ENCODE results near the gene CISH.

Gene CISH

GRCh38 chr3:50604110-50604621 is 7.4 kb downstream of the CISH start:
- no peak overlapping the region for H3K9ac ChIP-seq (ENCODE audit: low read length)
- no peak overlapping the region for H2BK120ac ChIP-seq (ENCODE audit: insufficient read depth, low read length, poor library complexity)
- no peak overlapping the region for H3K27ac ChIP-seq (ENCODE audit: low read depth, low read length)
- H2BK12ac ChIP-seq (ENCODE audit: low read length) = no peak overlapping the region
- peaks cover 2% of the 10 kb centered on the region for H3K79me2 ChIP-seq (ENCODE audit: control insufficient read depth, insufficient read depth, low read length, poor library complexity)
- H3K23ac ChIP-seq (ENCODE audit: low read length) = no peak overlapping the region
- no peak overlapping the region for H2BK5ac ChIP-seq (ENCODE audit: low read depth, low read length, poor library complexity)
- no peak overlapping the region for H4K91ac ChIP-seq (ENCODE audit: low read depth, low read length)
- no peak overlapping the region for H3K4ac ChIP-seq (ENCODE audit: low read depth, low read length)
- H3K79me1 ChIP-seq (ENCODE audit: low read length) = peaks cover 12% of the 10 kb centered on the region
- H2AK5ac ChIP-seq (ENCODE audit: low read length) = no peak overlapping the region
- H2AFZ ChIP-seq (ENCODE audit: insufficient read depth, low read length, poor library complexity) = no peak overlapping the region
- H3K18ac ChIP-seq (ENCODE audit: low read length) = no peak overlapping the region
- H3K9me3 ChIP-seq (ENCODE audit: insufficient read depth, low read depth, low read length) = no peaks in the 10 kb centered on the region
- H3K4me2 ChIP-seq (ENCODE audit: low read length) = no peak overlapping the region
- no peak for DNase-seq
- H3K4me1 ChIP-seq (ENCODE audit: control insufficient read depth in 1 of 2, insufficient read depth in 2 of 2, low read length in 2 of 2) = peaks cover 24 to 28% of the 10 kb centered on the region in 2 experiments
- H4K8ac ChIP-seq (ENCODE audit: low read depth, low read length) = no peak overlapping the region
- peaks cover 14% of the 10 kb centered on the region in 2 experiments for H3K36me3 ChIP-seq (ENCODE audit: control insufficient read depth in 1 of 2, insufficient read depth in 2 of 2, low read length in 2 of 2)
- H3K27me3 ChIP-seq (ENCODE audit: insufficient read depth, low read length) = no peaks in the 10 kb centered on the region
- H4K12ac ChIP-seq (ENCODE audit: low read depth, low read length) = no peak overlapping the region
- no CpG with 5 or more reads among the region's 5 CpGs for WGBS (ENCODE audit: extremely low coverage, insufficient coverage, insufficient read length)
- no peak overlapping the region for H3K4me3 ChIP-seq (ENCODE audit: low read depth, low read length)
- no peak overlapping the region for H3K14ac ChIP-seq (ENCODE audit: low read length)

GRCh38 chr3:50603261-50604109 is 8.1 kb downstream of the CISH start:
- Histone ChIP-seq H2BK12ac (ENCODE audit: low read length) (no peak overlapping the region), H4K12ac (ENCODE audit: low read depth, low read length) (no peak overlapping the region), H3K4me1 (ENCODE audit: control insufficient read depth in 1 of 2, insufficient read depth in 2 of 2, low read length in 2 of 2) (peaks cover 24 to 29% of the 10 kb centered on the region in 2 experiments), H3K4me2 (ENCODE audit: low read length) (no peak overlapping the region), H3K18ac (ENCODE audit: low read length) (no peak overlapping the region), H3K27me3 (ENCODE audit: insufficient read depth, low read length) (no peaks in the 10 kb centered on the region), H3K79me1 (ENCODE audit: low read length) (peaks cover 12% of the 10 kb centered on the region), H2BK5ac (ENCODE audit: low read depth, low read length, poor library complexity) (no peak overlapping the region), H3K4ac (ENCODE audit: low read depth, low read length) (no peak overlapping the region), H3K4me3 (ENCODE audit: low read depth, low read length) (no peak overlapping the region), H3K23ac (ENCODE audit: low read length) (no peak overlapping the region), H3K9ac (ENCODE audit: low read length) (no peak overlapping the region), H4K8ac (ENCODE audit: low read depth, low read length) (no peak overlapping the region), H3K36me3 (ENCODE audit: control insufficient read depth in 1 of 2, insufficient read depth in 2 of 2, low read length in 2 of 2) (peaks cover 14% of the 10 kb centered on the region in 2 experiments), H4K91ac (ENCODE audit: low read depth, low read length) (peak overlapping the region; percentile 6), H3K9me3 (ENCODE audit: insufficient read depth, low read depth, low read length) (no peaks in the 10 kb centered on the region), H2BK120ac (ENCODE audit: insufficient read depth, low read length, poor library complexity) (no peak overlapping the region), H2AFZ (ENCODE audit: insufficient read depth, low read length, poor library complexity) (no peak overlapping the region), H2AK5ac (ENCODE audit: low read length) (no peak overlapping the region), H3K79me2 (ENCODE audit: control insufficient read depth, insufficient read depth, low read length, poor library complexity) (peaks cover 2% of the 10 kb centered on the region), H3K27ac (ENCODE audit: low read depth, low read length) (no peak overlapping the region), H3K14ac (ENCODE audit: low read length) (no peak overlapping the region)
- no peak for DNase-seq
- no CpG with 5 or more reads among the region's 4 CpGs for WGBS (ENCODE audit: extremely low coverage, insufficient coverage, insufficient read length)

- H3K18ac ChIP-seq (ENCODE audit: low read length) = peak overlapping the region; percentile 28
- H2AK5ac ChIP-seq (ENCODE audit: low read length) = peak overlapping the region; percentile 65
- H3K4me2 ChIP-seq (ENCODE audit: low read length) = no peak overlapping the region
- no peaks in the 10 kb centered on the region for H3K9me3 ChIP-seq (ENCODE audit: insufficient read depth, low read depth, low read length)
- H3K14ac ChIP-seq (ENCODE audit: low read length) = no peak overlapping the region
- peaks cover 9 to 13% of the 10 kb centered on the region in 2 experiments for H3K36me3 ChIP-seq (ENCODE audit: control insufficient read depth in 1 of 2, insufficient read depth in 2 of 2, low read length in 2 of 2)
- no CpG with 5 or more reads among the region's 9 CpGs for WGBS (ENCODE audit: extremely low coverage, insufficient coverage, insufficient read length)
- no peak overlapping the region for H2BK5ac ChIP-seq (ENCODE audit: low read depth, low read length, poor library complexity)
- H4K12ac ChIP-seq (ENCODE audit: low read depth, low read length) = no peak overlapping the region
- no peak overlapping the region for H3K4me3 ChIP-seq (ENCODE audit: low read depth, low read length)
- H3K27ac ChIP-seq (ENCODE audit: low read depth, low read length) = no peak overlapping the region
- no peaks in the 10 kb centered on the region for H3K27me3 ChIP-seq (ENCODE audit: insufficient read depth, low read length)
- H4K91ac ChIP-seq (ENCODE audit: low read depth, low read length) = peak overlapping the region; percentile 73
- peak overlapping the region; percentile 7 for H2BK12ac ChIP-seq (ENCODE audit: low read length)
- H3K79me2 ChIP-seq (ENCODE audit: control insufficient read depth, insufficient read depth, low read length, poor library complexity) = peaks cover 2% of the 10 kb centered on the region
- peak overlapping the region; percentile 51 for H4K8ac ChIP-seq (ENCODE audit: low read depth, low read length)
- peak overlapping the region; percentile 39 for H2BK120ac ChIP-seq (ENCODE audit: insufficient read depth, low read length, poor library complexity)
- peaks cover 24 to 29% of the 10 kb centered on the region in 2 experiments for H3K4me1 ChIP-seq (ENCODE audit: control insufficient read depth in 1 of 2, insufficient read depth in 2 of 2, low read length in 2 of 2)
- H2AFZ ChIP-seq (ENCODE audit: insufficient read depth, low read length, poor library complexity) = no peak overlapping the region
- H3K4ac ChIP-seq (ENCODE audit: low read depth, low read length) = no peak overlapping the region
- no peak overlapping the region for H3K23ac ChIP-seq (ENCODE audit: low read length)
- peaks cover 12% of the 10 kb centered on the region for H3K79me1 ChIP-seq (ENCODE audit: low read length)
- H3K9ac ChIP-seq (ENCODE audit: low read length) = no peak overlapping the region
- DNase-seq = peak; percentile 34 to 64
Observed at GRCh38 chr3:50602595-50603191, 8.9 kb downstream of the CISH start.

GRCh38 chr3:50600841-50601591 is 10.6 kb downstream of the CISH start:
- H3K27me3 ChIP-seq (ENCODE audit: insufficient read depth, low read length) = no peaks in the 10 kb centered on the region
- H2BK12ac ChIP-seq (ENCODE audit: low read length) = peak overlapping the region; percentile 59
- H3K9ac ChIP-seq (ENCODE audit: low read length) = no peak overlapping the region
- no peak overlapping the region for H3K27ac ChIP-seq (ENCODE audit: low read depth, low read length)
- no peak overlapping the region for H3K4ac ChIP-seq (ENCODE audit: low read depth, low read length)
- H4K12ac ChIP-seq (ENCODE audit: low read depth, low read length) = peak overlapping the region; percentile 40
- peaks cover 12% of the 10 kb centered on the region for H3K79me1 ChIP-seq (ENCODE audit: low read length)
- H3K23ac ChIP-seq (ENCODE audit: low read length) = no peak overlapping the region
- H3K79me2 ChIP-seq (ENCODE audit: control insufficient read depth, insufficient read depth, low read length, poor library complexity) = peaks cover 2% of the 10 kb centered on the region
- H3K4me1 ChIP-seq (ENCODE audit: control insufficient read depth in 1 of 2, insufficient read depth in 2 of 2, low read length in 2 of 2) = peaks cover 24 to 29% of the 10 kb centered on the region in 2 experiments
- H2AFZ ChIP-seq (ENCODE audit: insufficient read depth, low read length, poor library complexity) = peak overlapping the region; percentile 30
- peak overlapping the region; percentile 5 for H2BK5ac ChIP-seq (ENCODE audit: low read depth, low read length, poor library complexity)
- H3K4me3 ChIP-seq (ENCODE audit: low read depth, low read length) = no peak overlapping the region
- peak overlapping the region; percentile 80 for H2AK5ac ChIP-seq (ENCODE audit: low read length)
- H2BK120ac ChIP-seq (ENCODE audit: insufficient read depth, low read length, poor library complexity) = peak overlapping the region; percentile 46
- H3K14ac ChIP-seq (ENCODE audit: low read length) = peak overlapping the region; percentile 65
- no peak overlapping the region for H3K4me2 ChIP-seq (ENCODE audit: low read length)
- H3K18ac ChIP-seq (ENCODE audit: low read length) = peak overlapping the region; percentile 30
- WGBS (ENCODE audit: extremely low coverage, insufficient coverage, insufficient read length) = no CpG with 5 or more reads among the region's 14 CpGs
- no peaks in the 10 kb centered on the region for H3K36me3 ChIP-seq (ENCODE audit: control insufficient read depth in 1 of 2, insufficient read depth in 2 of 2, low read length in 2 of 2)
- H4K8ac ChIP-seq (ENCODE audit: low read depth, low read length) = peak overlapping the region; percentile 81
- peak overlapping the region; percentile 79 for H4K91ac ChIP-seq (ENCODE audit: low read depth, low read length)
- DNase-seq = peak; percentile 34 to 35
- no peaks in the 10 kb centered on the region for H3K9me3 ChIP-seq (ENCODE audit: insufficient read depth, low read depth, low read length)

Measured in trophoblast cell (in vitro differentiated cells and primary cell).